Measurements from ENCODE around the gene ARRB2.
A peak's percentile ranks its signal among the peaks of the same experiment; 100 is the strongest.

Gene ARRB2

DNA sequence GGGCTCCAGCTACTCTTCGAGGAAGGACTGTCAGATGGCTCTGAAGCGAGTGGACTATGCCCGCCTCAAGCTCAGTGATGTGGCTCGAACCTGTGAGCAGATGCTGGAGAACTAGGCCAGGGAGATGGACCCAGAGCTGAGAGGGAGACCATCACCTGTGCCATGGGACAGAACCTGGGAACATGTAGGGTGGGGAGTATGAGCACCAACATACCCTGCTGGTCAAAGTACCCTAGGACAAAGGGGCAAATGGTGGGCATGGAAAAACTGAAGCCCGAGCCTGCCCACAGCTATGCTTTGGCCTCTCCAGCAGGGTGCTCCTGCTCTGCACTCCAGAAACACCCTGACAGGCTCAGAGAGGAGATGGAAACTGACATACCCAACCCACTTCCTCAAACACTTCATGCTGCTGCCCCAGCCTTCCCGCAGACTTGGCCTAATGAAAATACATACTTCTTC lies 22.7 kb downstream of the ARRB2 start:
- DNase-seq = no peak

DNA sequence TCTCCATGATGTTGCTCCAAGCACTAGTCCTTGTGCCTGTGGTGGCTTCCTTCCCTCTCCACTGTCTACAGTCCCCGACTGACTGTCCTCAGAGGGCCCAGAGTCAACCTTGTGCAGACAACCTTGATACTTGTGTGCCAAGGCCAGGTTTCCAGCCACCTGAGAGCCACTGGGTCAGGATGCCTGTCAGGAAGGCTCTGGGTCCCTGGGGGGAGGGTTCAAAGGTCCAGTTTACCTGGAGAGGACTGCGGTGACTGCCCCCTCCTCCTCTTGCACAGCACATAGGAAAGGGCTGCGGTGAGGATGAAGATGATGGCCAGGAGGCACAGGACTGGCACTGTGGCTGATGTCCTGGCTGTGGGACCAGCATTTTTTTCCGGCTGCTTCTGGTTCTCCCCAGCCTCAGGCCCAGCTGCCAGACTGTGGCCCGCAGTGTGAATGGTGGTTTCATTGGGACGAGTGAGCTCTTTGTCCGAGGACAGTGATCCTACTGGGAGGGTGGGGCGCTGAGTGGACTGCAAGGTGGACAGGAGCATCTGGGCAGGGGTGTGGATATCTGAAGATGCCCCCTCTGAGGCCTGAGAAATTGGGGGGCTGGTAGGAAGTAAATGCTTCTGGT lies 24.5 kb downstream of the ARRB2 start:
- DNase-seq = no peak

DNA sequence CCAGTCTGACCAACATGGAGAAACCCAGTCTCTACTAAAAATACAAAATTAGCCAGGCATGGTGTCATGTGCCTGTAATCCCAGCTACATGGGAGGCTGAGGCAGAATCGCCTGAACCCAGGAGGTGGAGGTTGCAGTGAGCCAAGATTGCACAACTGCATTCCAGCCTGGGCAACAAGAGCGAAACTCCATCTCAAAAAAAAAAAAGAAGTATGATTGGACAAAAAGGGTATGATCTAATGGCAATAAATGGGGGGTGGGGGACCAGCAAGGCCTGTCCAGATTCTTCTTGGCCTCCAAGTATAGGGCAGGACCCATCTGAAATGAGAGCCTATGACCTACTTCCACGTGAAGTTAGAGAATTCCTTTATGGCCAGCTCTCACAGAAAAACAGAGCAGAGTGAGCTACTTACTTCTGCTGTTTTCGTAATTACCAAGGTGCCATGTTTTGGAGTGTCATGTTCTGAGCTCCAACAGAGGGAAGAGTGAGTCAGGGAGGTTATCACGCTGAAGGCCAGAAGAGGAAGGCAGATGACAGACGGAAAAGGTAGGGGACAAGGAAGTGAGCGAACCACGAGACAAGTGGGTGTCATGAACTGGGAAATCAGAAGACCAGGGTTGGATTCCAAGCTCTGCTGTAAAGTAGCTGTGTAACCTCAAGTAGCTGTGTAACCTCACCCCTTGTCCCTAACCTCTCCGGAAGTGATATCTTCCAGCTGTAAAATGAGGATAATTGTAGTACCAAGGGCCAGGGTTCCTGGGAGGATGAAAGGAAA lies 25.6 kb downstream of the ARRB2 start:
- no peak for DNase-seq

- DNase-seq = no peak
Observed at GRCh38 chr17:4738136-4739121, 28.0 kb downstream of the ARRB2 start.

DNA sequence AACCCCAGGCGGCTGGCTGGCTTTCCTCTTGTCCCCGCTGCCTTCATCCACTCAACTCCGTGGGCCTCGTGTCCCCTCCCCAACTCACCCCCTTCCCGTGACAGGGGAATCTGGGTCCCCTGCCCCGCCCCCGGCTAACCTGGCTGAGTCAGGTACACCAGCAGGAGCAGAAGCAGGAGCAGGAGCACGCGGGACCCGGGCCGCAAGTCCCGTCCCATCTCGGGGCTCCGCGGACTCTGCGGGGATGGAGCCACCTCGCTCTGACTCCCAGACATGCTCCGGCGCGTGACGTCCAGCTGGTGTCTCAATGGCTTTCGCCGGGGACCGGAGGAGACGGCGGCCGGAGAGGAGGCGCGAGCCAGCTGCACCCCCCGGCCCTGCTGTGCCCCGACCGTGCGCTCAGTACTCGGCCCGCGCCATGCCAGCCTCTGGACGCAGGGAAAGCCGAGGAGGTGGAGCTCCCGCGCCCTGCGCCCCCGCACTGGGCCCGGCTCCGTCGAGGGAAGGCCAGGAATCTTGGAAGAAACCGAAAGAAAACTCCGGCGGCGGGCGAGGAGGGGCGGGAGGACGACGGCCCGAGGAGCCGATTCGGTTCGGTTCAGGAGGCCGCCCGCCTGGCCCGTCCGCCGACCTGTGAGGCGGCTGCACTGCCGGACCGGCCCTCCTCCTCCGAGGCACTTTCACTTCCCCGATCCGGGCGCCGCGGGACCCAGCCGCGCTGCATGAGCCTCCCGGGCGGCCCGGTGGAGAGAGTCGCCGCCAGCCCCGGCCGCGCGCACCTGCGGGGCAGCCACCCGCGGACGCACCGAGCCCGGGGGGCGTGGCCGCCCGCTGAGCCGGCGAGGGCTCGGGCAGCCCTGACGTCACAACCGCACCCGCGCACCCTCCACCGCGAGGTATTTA lies 28.9 kb downstream of the ARRB2 start, which contains the start of the genes CXCL16 and ZMYND15:
TSS of gene CXCL16 (minus strand) at position 807 of the 903 bp plus-strand sequence. CDS start at position 218, 589 bp downstream.
TSS of gene ZMYND15 (plus strand) at position 712 of the 903 bp plus-strand sequence. CDS start 716 bp downstream, outside the sequence.
- DNase-seq = peak; percentile 31

DNA sequence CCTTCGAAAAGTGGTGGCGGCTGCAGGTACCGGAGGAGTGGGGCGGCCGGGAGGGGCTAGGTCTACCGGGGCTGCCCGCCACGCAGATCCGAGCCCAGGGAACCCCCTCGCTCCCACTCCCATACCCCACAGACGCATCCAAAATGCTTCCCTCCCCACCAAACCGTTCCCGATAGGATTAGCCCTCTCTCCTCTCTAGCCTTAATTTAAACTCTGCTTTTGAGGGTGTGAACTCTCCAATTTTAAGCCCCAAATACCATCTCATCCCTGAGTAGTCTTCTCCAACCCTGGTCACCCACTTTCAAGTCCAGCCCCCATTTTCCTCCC lies 29.6 kb downstream of the ARRB2 start:
- no peak for DNase-seq

DNA sequence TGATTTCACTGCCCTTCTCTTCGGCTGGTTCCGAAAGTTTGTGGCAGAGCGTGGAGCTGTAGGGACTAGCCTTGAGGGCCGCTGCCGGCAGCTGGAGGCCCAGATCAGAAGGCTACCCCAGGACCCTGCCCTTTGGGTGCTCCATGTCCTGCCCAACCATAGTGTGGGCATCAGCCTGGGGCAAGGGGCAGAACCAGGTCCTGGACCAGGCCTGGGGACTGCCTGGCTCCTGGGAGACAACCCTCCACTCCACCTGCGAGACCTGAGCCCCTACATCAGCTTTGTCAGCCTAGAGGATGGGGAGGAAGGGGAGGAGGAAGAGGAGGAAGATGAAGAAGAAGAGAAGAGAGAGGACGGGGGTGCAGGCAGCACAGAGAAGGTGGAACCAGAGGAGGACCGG lies 30.2 kb downstream of the ARRB2 start:
- no peak for DNase-seq

GRCh38 chr17:4741544-4741943 lies 31.1 kb downstream of the ARRB2 start:
- no peak for DNase-seq

DNA sequence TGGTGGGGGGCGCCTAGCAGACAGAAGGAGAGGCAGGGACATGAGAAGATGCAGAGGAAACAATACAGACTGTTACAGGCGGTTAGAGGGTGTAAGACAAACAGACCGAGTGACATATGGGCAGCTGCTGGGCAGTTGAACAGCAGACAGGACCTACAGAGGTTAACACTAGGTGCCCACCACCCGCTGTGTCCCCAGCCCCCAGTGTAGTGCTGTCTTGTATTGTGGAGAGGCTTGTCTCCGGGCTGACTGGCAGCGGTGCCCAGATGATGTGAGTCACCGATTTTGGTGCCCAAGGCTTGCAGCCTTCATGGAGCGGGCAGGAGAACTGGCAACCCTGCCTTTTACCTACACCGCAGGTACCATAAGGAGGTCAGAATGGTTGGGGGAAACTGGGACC lies 31.7 kb downstream of the ARRB2 start:
- no peak for DNase-seq

DNA sequence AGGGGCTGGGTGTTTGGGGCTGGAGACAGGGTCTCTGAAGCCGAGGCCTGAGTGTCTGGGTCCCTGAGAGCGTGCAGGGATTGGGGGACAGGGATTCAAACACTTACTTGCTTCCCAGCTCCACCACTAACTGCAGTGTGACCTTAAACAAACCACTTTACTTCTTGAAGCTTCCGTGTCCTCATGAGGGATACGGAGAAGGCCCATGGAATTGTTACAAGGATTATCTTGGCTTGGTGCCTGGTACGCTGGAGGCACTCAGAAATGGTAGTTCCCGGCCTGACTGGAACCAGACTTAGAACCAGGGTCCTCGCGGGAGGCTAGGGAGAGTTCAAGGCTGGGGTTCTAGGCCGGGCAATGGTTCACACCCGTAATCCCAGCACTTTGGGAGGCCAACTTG lies 32.2 kb downstream of the ARRB2 start:
- DNase-seq = no peak

GRCh38 chr17:4743216-4743615 lies 32.8 kb downstream of the ARRB2 start:
- no peak for DNase-seq

DNA sequence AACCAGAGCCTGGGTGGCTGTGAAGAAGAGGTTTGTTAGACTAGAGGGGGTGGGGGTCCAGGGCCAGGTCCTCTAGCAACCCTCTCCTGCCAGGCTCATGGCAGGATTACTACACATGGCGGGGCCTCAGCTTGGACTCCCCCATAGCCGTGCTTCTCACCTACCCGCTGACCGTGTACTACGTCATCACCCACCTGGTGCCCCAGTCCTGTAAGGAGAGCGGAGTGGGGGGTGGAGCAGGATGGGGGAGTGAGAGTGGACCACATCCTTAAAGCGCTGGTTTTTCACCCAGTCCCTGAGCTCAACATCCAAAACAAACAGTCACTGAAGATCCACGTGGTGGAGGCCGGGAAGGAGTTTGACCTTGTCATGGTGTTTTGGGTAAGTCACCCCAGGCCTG lies 33.5 kb downstream of the ARRB2 start:
- no peak for DNase-seq

- no peak for DNase-seq
Observed at GRCh38 chr17:4744999-4745969, 34.9 kb downstream of the ARRB2 start.

- no peak for DNase-seq
Observed at GRCh38 chr17:4747847-4748246, 37.4 kb downstream of the ARRB2 start.

DNA sequence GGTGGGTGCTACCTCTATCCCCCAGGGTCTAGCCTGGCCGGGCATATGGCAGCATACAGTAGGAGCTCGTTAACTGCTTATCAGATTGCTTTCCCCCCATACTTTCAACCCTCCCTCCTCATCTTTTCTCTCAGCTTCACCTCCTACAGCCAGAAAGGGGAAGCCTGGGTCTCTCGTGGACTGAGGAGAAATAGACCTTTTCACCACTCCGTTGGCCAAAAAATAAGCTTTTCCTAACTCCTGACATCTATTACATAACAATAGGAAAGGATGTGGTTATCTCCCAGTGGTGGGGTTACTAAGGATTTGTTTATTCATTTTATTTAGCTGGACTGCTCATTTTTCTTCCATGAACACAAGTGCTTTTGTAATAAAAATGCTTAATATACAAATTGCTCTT lies 38.3 kb downstream of the ARRB2 start:
- DNase-seq = no peak

DNA sequence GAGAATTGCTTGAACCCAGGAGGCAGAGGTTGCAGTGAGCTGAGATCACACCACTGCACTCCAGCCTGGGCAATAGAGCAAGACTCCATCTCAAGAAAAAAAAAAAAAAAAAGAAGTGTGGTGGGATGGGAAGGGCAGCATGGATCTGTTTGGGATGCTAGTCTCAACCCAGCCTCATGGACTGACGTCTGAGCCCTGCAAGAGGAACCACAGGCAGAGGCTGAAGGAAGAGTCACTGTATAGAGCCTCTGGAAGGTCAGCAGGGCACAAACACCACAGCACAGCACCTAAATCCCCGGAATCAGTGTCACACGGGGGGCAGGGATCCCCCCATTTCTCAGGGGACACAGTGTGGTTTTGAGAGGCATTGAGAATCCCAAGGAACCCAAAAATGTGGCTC lies 40.2 kb downstream of the ARRB2 start:
- DNase-seq = no peak

DNA sequence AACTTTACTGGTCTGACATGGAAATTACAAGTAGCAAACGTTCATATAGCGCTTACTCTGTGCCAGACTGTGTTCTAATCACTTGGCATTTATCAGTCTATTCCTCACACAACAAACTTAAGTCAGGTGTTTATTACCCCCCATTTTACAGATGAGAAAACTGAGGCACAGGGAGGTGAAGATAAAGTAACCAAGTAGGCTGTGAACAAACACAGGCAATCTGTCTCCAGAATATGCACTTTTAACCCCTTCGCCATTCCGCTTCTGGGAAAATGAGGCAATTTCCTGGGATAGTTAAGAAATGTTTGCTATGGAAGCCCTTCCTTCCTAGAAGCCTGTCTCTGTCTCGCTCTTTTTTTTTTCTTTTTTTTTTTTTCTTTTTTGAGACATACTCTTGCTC lies 41.5 kb downstream of the ARRB2 start:
- no peak for DNase-seq

DNA sequence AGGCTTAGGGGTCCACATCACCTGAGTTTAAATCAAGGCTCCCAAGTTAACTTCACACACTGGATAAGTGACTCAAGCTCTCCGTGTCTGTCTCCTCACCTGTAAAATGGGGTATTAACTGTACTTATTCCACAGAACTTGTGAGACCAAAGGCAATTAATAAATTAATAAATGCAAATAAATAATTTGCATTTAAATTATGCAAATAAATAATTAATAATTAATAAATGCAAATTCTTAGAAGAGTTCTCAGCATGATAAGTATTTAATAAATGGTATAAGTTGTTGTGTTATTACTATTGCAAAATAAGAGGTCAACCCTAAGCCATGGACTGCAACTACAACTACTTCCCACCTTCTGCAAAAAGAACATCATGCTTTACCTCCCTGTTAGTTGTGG lies 43.0 kb downstream of the ARRB2 start:
- no peak for DNase-seq

DNA sequence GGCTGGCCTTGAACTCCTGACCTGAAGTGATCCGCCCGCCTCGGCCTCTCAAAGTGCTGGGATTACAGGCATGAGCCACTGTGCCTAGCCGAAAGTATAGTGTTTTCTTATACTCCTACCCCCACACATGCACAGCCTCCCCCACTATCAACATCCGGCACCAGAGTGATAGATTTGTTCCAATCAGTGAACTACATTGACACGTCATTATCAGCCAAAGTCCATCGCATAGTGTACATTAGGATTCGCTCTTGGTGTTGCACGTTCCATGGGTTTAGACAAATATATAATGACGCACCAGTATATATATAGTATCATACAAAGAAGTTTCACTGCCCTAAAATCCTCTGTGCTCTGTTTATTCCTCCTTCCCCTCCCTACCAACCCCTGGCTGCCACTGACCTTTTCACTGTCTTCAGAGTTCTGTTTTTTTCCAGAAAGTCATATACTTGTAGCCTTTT lies 49.4 kb downstream of the ARRB2 start:
- DNase-seq = no peak

DNA sequence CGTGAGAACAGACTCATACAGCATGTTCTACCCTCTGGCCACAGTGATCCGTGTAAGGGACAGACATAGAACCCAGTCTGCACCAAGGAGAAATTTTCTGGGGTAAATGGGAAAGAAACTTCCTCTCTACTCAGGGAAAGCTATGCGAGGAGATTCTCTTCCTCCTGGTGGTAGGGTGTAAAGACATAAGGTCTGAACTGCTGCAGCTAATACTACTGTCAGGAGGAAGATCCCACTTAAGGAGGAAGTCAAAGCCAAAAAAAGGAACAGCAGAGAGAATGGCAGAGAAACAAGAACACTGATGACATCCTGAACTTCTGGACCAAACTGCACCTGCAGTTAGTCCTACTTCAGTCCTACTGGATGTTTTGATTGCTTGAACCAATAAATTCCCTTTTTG lies 54.2 kb downstream of the ARRB2 start:
- no peak for DNase-seq

DNA sequence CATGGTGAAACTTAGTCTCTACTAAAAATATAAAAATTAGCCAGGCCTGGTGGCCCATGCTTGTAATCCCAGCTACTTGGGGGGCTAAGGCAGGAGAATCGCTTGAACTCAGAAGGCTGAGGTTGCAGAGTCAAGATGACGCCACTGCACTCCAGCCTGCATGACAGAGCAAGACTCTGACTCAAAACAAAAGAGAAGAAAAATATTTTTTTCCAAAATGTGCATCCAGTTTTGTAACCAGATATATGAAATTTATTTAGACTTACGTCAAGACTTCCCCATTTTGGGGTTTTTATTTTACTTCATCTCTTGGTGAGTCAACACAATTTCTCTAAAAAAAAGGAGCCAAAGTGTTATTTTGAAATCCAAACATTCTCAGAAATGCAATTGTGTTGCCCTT lies 55.8 kb downstream of the ARRB2 start:
- DNase-seq = no peak
